Measurements from ENCODE around the gene PTPRT.

The PTPRT gene

DNA sequence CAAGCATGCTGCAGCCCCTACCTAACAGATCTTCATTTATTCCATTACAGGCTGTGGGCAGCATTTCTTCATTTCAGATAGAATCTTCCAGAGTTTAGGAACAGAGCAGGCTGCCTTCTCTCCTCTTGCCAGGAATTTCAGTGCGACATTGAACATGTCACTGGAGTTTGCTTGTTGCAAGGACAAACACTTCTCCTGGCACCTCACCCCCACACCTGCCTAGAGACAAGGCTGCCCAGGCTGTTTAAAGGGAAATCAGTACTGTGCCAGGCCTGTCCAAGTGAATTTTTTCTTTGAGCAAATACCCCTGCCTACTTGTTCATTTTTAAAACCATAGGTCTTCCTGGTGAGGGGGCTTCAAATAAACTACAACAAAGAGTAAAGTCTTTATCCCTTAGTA, 594.1 kb downstream of the PTPRT start:
- no peak for DNase-seq
- no peak overlapping the region for H3K4me2 ChIP-seq (ENCODE audit: insufficient read depth, low read length)
- H3K9me3 ChIP-seq (ENCODE audit: insufficient read depth, low read length, severe bottlenecking): no peaks in the 10 kb centered on the region
- no peak overlapping the region for H3K9ac ChIP-seq (ENCODE audit: low read depth, low read length)
- H3K27ac ChIP-seq (ENCODE audit: low read length): no peak overlapping the region
- TF ChIP-seq, protein P1, sequence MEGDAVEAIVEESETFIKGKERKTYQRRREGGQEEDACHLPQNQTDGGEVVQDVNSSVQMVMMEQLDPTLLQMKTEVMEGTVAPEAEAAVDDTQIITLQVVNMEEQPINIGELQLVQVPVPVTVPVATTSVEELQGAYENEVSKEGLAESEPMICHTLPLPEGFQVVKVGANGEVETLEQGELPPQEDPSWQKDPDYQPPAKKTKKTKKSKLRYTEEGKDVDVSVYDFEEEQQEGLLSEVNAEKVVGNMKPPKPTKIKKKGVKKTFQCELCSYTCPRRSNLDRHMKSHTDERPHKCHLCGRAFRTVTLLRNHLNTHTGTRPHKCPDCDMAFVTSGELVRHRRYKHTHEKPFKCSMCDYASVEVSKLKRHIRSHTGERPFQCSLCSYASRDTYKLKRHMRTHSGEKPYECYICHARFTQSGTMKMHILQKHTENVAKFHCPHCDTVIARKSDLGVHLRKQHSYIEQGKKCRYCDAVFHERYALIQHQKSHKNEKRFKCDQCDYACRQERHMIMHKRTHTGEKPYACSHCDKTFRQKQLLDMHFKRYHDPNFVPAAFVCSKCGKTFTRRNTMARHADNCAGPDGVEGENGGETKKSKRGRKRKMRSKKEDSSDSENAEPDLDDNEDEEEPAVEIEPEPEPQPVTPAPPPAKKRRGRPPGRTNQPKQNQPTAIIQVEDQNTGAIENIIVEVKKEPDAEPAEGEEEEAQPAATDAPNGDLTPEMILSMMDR (IDR thresholded peaks at IDR 0.05; ENCODE audit: borderline replicate concordance, extremely low read depth, low read length, poor library complexity, severe bottlenecking): no peak
- no peak for TF ChIP-seq EZH2 (IDR thresholded peaks at IDR 0.05; ENCODE audit: borderline replicate concordance, low read depth, low read length, severe bottlenecking)
- no peaks in the 10 kb centered on the region for H3K27me3 ChIP-seq (ENCODE audit: insufficient read depth, low read length, poor library complexity)
- H3K4me3 ChIP-seq (ENCODE audit: low read depth in 1 of 2, low read length in 2 of 2): no peak overlapping the region
- H2AFZ ChIP-seq (ENCODE audit: low read depth, low read length): no peak overlapping the region
- H4K20me1 ChIP-seq (ENCODE audit: insufficient read depth, low read length): no peaks in the 10 kb centered on the region
- H3K4me1 ChIP-seq (ENCODE audit: insufficient read depth, low read length): no peaks in the 10 kb centered on the region
- ATAC-seq (ENCODE audit: insufficient read depth, low read depth): no peak
- H3K79me2 ChIP-seq (ENCODE audit: insufficient read depth, low read length): no peaks in the 10 kb centered on the region
- no peaks in the 10 kb centered on the region for H3K36me3 ChIP-seq (ENCODE audit: insufficient read depth, low read length)

DNA sequence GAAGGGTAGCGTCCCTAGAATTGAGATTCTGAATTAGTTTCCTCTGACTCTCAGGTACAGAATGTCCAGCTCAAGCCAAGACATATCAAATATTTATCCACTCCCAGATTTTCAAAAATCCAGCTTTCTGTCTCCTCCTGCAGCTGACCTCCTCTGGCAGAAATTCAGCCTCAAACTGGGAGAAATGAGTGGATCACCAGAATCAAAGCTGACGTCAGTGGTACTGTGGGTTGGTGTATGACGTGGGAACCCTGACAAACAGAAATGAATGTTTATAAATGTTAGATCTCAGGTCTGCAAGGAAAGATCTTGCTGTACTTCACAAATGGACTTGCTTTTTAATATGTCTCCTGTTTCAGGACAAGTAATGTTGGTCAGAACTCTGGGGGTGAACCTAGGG, 595.0 kb downstream of the PTPRT start:
- TF ChIP-seq, protein P1 (IDR thresholded peaks at IDR 0.05; ENCODE audit: borderline replicate concordance, extremely low read depth, low read length, poor library complexity, severe bottlenecking): no peak
- no peak for TF ChIP-seq EZH2 (IDR thresholded peaks at IDR 0.05; ENCODE audit: borderline replicate concordance, low read depth, low read length, severe bottlenecking)
- Histone ChIP-seq H3K79me2 (ENCODE audit: insufficient read depth, low read length) (no peaks in the 10 kb centered on the region), H3K27me3 (ENCODE audit: insufficient read depth, low read length, poor library complexity) (no peaks in the 10 kb centered on the region), H3K9me3 (ENCODE audit: insufficient read depth, low read length, severe bottlenecking) (no peaks in the 10 kb centered on the region), H3K4me2 (ENCODE audit: insufficient read depth, low read length) (no peak overlapping the region), H3K36me3 (ENCODE audit: insufficient read depth, low read length) (no peaks in the 10 kb centered on the region), H3K27ac (ENCODE audit: low read length) (no peak overlapping the region), H3K4me1 (ENCODE audit: insufficient read depth, low read length) (no peaks in the 10 kb centered on the region), H3K4me3 (ENCODE audit: low read depth in 1 of 2, low read length in 2 of 2) (no peak overlapping the region), H4K20me1 (ENCODE audit: insufficient read depth, low read length) (no peaks in the 10 kb centered on the region), H2AFZ (ENCODE audit: low read depth, low read length) (no peak overlapping the region), H3K9ac (ENCODE audit: low read depth, low read length) (no peak overlapping the region)
- no peak for ATAC-seq (ENCODE audit: insufficient read depth, low read depth)
- DNase-seq: no peak

DNA sequence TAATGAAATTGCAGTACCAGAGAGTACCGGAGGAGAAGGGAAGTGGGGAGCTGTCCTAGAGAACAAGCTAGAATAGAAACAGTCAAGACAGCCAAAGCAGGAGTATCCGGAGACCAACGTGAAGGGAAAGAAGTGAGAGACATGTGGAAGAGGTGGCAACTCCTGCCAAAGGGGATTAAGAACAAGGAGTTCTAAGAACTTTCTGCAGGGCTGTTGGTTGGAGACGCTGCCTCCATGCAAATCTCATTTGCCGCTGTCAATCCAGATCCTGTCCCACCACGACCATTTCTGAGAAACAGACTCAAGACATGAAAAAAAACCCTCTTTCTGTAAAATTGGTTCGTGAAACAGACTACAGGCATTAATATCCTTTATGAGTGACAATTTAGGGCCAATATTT, 595.7 kb downstream of the PTPRT start:
- no peaks in the 10 kb centered on the region for H3K79me2 ChIP-seq (ENCODE audit: insufficient read depth, low read length)
- no peaks in the 10 kb centered on the region for H3K4me1 ChIP-seq (ENCODE audit: insufficient read depth, low read length)
- TF ChIP-seq, protein P1 (IDR thresholded peaks at IDR 0.05; ENCODE audit: borderline replicate concordance, extremely low read depth, low read length, poor library complexity, severe bottlenecking): no peak
- no peak for TF ChIP-seq EZH2 (IDR thresholded peaks at IDR 0.05; ENCODE audit: borderline replicate concordance, low read depth, low read length, severe bottlenecking)
- no peak overlapping the region for H3K4me3 ChIP-seq (ENCODE audit: low read depth in 1 of 2, low read length in 2 of 2)
- no peaks in the 10 kb centered on the region for H4K20me1 ChIP-seq (ENCODE audit: insufficient read depth, low read length)
- no peaks in the 10 kb centered on the region for H3K36me3 ChIP-seq (ENCODE audit: insufficient read depth, low read length)
- no peak overlapping the region for H2AFZ ChIP-seq (ENCODE audit: low read depth, low read length)
- H3K9ac ChIP-seq (ENCODE audit: low read depth, low read length): no peak overlapping the region
- no peaks in the 10 kb centered on the region for H3K9me3 ChIP-seq (ENCODE audit: insufficient read depth, low read length, severe bottlenecking)
- no peak for ATAC-seq (ENCODE audit: insufficient read depth, low read depth)
- H3K27me3 ChIP-seq (ENCODE audit: insufficient read depth, low read length, poor library complexity): peaks cover 2% of the 10 kb centered on the region
- DNase-seq: no peak
- H3K27ac ChIP-seq (ENCODE audit: low read length): no peak overlapping the region
- H3K4me2 ChIP-seq (ENCODE audit: insufficient read depth, low read length): no peak overlapping the region
